ENCODE measurements around the gene BCL2L2. TPM values are rescaled to one million over a fixed set of nuclear protein-coding genes. Genes with fewer than 3 reads are reported as not detected.
A peak's percentile ranks its signal among the peaks of the same experiment; 100 is the strongest.

The BCL2L2 gene
- total and polyA plus RNA-seq, 4 donors, result 4.7 to 28.0 (median 12.7) TPM

- H3K27me3 ChIP-seq (ENCODE audit: control insufficient read depth in 4 of 4, insufficient read depth in 4 of 4, low read length in 3 of 4), result peaks cover 0 to 7% (median 2%) of the 10 kb centered on the region in 4 donors
- H3K9ac ChIP-seq (ENCODE audit: low read depth in 1 of 2, low read length in 2 of 2), result no peak overlapping the region
- peaks cover 4 to 11% (median 8%) of the 10 kb centered on the region in 4 donors for H3K4me1 ChIP-seq (ENCODE audit: control insufficient read depth in 4 of 4, insufficient read depth in 4 of 4, low read length in 3 of 4)
- no peak overlapping the region for H3K27ac ChIP-seq (ENCODE audit: low read depth in 1 of 2, low read length in 2 of 2)
- 90% methylated on average over 8 of the region's 8 CpGs for WGBS
- no peaks in the 10 kb centered on the region for H3K9me3 ChIP-seq (ENCODE audit: control insufficient read depth in 4 of 4, low read length in 3 of 4)
- H3K4me3 ChIP-seq (ENCODE audit: low read depth in 1 of 3, low read length in 3 of 3), result no peak overlapping the region
- H3K36me3 ChIP-seq (ENCODE audit: control insufficient read depth in 4 of 4, insufficient read depth in 3 of 4, low read depth in 1 of 4, low read length in 3 of 4), result no peaks in the 10 kb centered on the region
- TF ChIP-seq GABPA (IDR thresholded peaks at IDR 0.05 in 1 of 2, conservative IDR thresholded peaks at IDR 0.05 in 1 of 2) (no peak), FOXA2 (IDR thresholded peaks at IDR 0.05) (no peak), JUND (IDR thresholded peaks at IDR 0.05) (no peak), FOXA1 (IDR thresholded peaks at IDR 0.05) (no peak), ATF3 (IDR thresholded peaks at IDR 0.05) (no peak), HNF4G (IDR thresholded peaks at IDR 0.05) (no peak), REST (IDR thresholded peaks at IDR 0.05) (no peak), SP1 (IDR thresholded peaks at IDR 0.05) (no peak), TAF1 (conservative IDR thresholded peaks at IDR 0.05) (no peak)
- no peak for DNase-seq (ENCODE audit: low spot score)
These were observed 42.7 kb downstream of the BCL2L2 start for GRCh38 chr14:23349156-23349845.

- Histone ChIP-seq H3K4me1 (ENCODE audit: control insufficient read depth in 4 of 4, insufficient read depth in 4 of 4, low read length in 3 of 4) (peaks cover 4 to 11% (median 8%) of the 10 kb centered on the region in 4 donors), H3K27ac (ENCODE audit: low read depth in 1 of 2, low read length in 2 of 2) (no peak overlapping the region), H3K4me3 (ENCODE audit: low read depth in 1 of 3, low read length in 3 of 3) (peak overlapping the region in 2 of 3 donors; percentile 31 to 55), H3K9ac (ENCODE audit: low read depth in 1 of 2, low read length in 2 of 2) (no peak overlapping the region), H3K9me3 (ENCODE audit: control insufficient read depth in 4 of 4, low read length in 3 of 4) (no peaks in the 10 kb centered on the region), H3K27me3 (ENCODE audit: control insufficient read depth in 4 of 4, insufficient read depth in 4 of 4, low read length in 3 of 4) (peaks cover 0 to 11% (median 2%) of the 10 kb centered on the region in 4 donors), H3K36me3 (ENCODE audit: control insufficient read depth in 4 of 4, insufficient read depth in 3 of 4, low read depth in 1 of 4, low read length in 3 of 4) (no peaks in the 10 kb centered on the region)
- no peak for DNase-seq (ENCODE audit: low spot score)
- TF ChIP-seq RXRA (IDR thresholded peaks at IDR 0.05), result no peak
- no peak for TF ChIP-seq RAD21 (IDR thresholded peaks at IDR 0.05)
- no peak for TF ChIP-seq FOXA2 (IDR thresholded peaks at IDR 0.05)
- TF ChIP-seq YY1 (IDR thresholded peaks at IDR 0.05), result no peak
- no peak for TF ChIP-seq EGR1 (IDR thresholded peaks at IDR 0.05; ENCODE audit: low read depth in 2 of 2)
- TF ChIP-seq TAF1 (conservative IDR thresholded peaks at IDR 0.05), result no peak
- no peak for TF ChIP-seq ZBTB33 (IDR thresholded peaks at IDR 0.05)
- TF ChIP-seq HNF4G (IDR thresholded peaks at IDR 0.05), result no peak
- 12% methylated on average over 61 of the region's 61 CpGs for WGBS
These were observed 45.3 kb downstream of the BCL2L2 start for GRCh38 chr14:23351681-23352505.
